Astrocyte (in vitro differentiated cells and primary cell): ENCODE measurements around the gene PLCH1.

Experiments used
- CTCF ChIP-seq: IDR thresholded peaks from 2 replicates; pipeline ENCODE4 v1.5.1; 2011; ENCODE audit warnings: low read depth, mild to moderate bottlenecking, inconsistent platforms, low read length, moderate library complexity; ENCODE audit not compliant: insufficient read depth
- EZH2 ChIP-seq: IDR thresholded peaks from 2 replicates; pipeline ENCODE4 v1.6.1; 2012; ENCODE audit warnings: mild to moderate bottlenecking, low read length, inconsistent platforms; ENCODE audit not compliant: insufficient read depth

- TF ChIP-seq CTCF = no peak
- TF ChIP-seq EZH2 = no peak
Measured at GRCh38 chr3:155492841-155493240, 252.0 kb downstream of the PLCH1 start.
